Amniotic epithelial cell (primary cell): ENCODE measurements around the gene ACY1.
"Not testable (repeated sequence)": the region's sequence is repeated elsewhere in the genome, so short reads cannot be mapped to it uniquely, and the experiment has no call there.

Experiments used
- DNase-seq: peaks from one replicate; pipeline ENCODE4 v3.0.0-alpha.2; 2010; ENCODE audit warnings: low read depth

Gene ACY1

GRCh38 chr3:52025453-52025852 lies 42.1 kb downstream of the ACY1 start:
- DNase-seq: no peak

- no peak for DNase-seq
Measured at GRCh38 chr3:52026041-52026440, 42.7 kb downstream of the ACY1 start.

- DNase-seq: no peak
Measured at GRCh38 chr3:52028572-52028971, 45.2 kb downstream of the ACY1 start.

- DNase-seq: no peak
Measured at GRCh38 chr3:52029053-52029452, 45.7 kb downstream of the ACY1 start.

GRCh38 chr3:52029535-52029934 lies 46.2 kb downstream of the ACY1 start:
- DNase-seq: no peak

- DNase-seq: no peak
Measured at GRCh38 chr3:52030714-52031310, 47.5 kb downstream of the ACY1 start.

GRCh38 chr3:52031896-52032295 lies 48.6 kb downstream of the ACY1 start:
- DNase-seq: no peak

- no peak for DNase-seq
Measured at GRCh38 chr3:52032702-52033408, 49.5 kb downstream of the ACY1 start.

- not testable (repeated sequence) for DNase-seq
Measured at GRCh38 chr3:52033748-52034147, 50.4 kb downstream of the ACY1 start.

GRCh38 chr3:52034212-52034611 lies 50.9 kb downstream of the ACY1 start:
- DNase-seq: no peak

- DNase-seq: no peak
Measured at GRCh38 chr3:52034651-52035050, 51.3 kb downstream of the ACY1 start.

GRCh38 chr3:52036222-52036694 lies 52.9 kb downstream of the ACY1 start:
- DNase-seq: no peak

GRCh38 chr3:52036829-52037228 lies 53.5 kb downstream of the ACY1 start:
- DNase-seq: no peak

GRCh38 chr3:52037291-52037690 lies 54.0 kb downstream of the ACY1 start:
- DNase-seq: no peak

GRCh38 chr3:52038227-52038626 lies 54.9 kb downstream of the ACY1 start:
- DNase-seq: no peak
